ENCODE results near the gene CAMK2A. TPM values are rescaled to one million over a fixed set of nuclear protein-coding genes. Genes with fewer than 3 reads are reported as not detected.

The CAMK2A gene
- total and polyA plus RNA-seq, 4 donors, result 0.31 to 2.7 (median 1.0) TPM

- no peak for ATAC-seq (ENCODE audit: insufficient read depth, low FRiP score)
- no peak for DNase-seq
- H3K27me3 ChIP-seq (ENCODE audit: control insufficient read depth in 3 of 3, insufficient read depth in 3 of 3, low read length in 2 of 3), result no peaks in the 10 kb centered on the region
- H3K4me1 ChIP-seq (ENCODE audit: control insufficient read depth in 5 of 5, insufficient read depth in 5 of 5, low read length in 5 of 5), result peaks cover 0 to 55% (median 17%) of the 10 kb centered on the region in 5 donors
- no peak overlapping the region for H3K4me3 ChIP-seq
- H3K27ac ChIP-seq (ENCODE audit: low read depth in 1 of 2, low read length in 1 of 2), result no peak overlapping the region
- TF ChIP-seq CTCF (IDR thresholded peaks at IDR 0.05; ENCODE audit: control extremely low read depth, extremely low read depth), result no peak
- H3K9ac ChIP-seq (ENCODE audit: insufficient read depth in 1 of 2, low read length in 2 of 2), result no peak overlapping the region
- 83 to 96% methylated on average over 4 of the region's 4 CpGs for WGBS, 2 donors
- peaks cover 0 to 3% (median 0%) of the 10 kb centered on the region in 4 donors for H3K9me3 ChIP-seq (ENCODE audit: control insufficient read depth in 4 of 4, insufficient read depth in 3 of 4, low read length in 3 of 4)
- no peaks in the 10 kb centered on the region for H3K36me3 ChIP-seq (ENCODE audit: control insufficient read depth in 4 of 4, insufficient read depth in 4 of 4, low read length in 4 of 4)
Observed at GRCh38 chr5:150325426-150325825, 35.9 kb upstream of the CAMK2A start.

- DNase-seq (no peak), ATAC-seq (ENCODE audit: insufficient read depth, low FRiP score) (no peak)
- Histone ChIP-seq H3K9ac (ENCODE audit: insufficient read depth in 1 of 2, low read length in 2 of 2) (no peak overlapping the region), H3K4me1 (ENCODE audit: control insufficient read depth in 5 of 5, insufficient read depth in 5 of 5, low read length in 5 of 5) (peaks cover 0 to 56% (median 17%) of the 10 kb centered on the region in 5 donors), H3K36me3 (ENCODE audit: control insufficient read depth in 4 of 4, insufficient read depth in 4 of 4, low read length in 4 of 4) (no peaks in the 10 kb centered on the region), H3K27me3 (ENCODE audit: control insufficient read depth in 3 of 3, insufficient read depth in 3 of 3, low read length in 2 of 3) (no peaks in the 10 kb centered on the region), H3K27ac (ENCODE audit: low read depth in 1 of 2, low read length in 1 of 2) (no peak overlapping the region), H3K9me3 (ENCODE audit: control insufficient read depth in 4 of 4, insufficient read depth in 3 of 4, low read length in 3 of 4) (peaks cover 0 to 3% (median 0%) of the 10 kb centered on the region in 4 donors), H3K4me3 (no peak overlapping the region)
- TF ChIP-seq CTCF (IDR thresholded peaks at IDR 0.05; ENCODE audit: control extremely low read depth, extremely low read depth), result no peak
- WGBS, 2 donors, result 77 to 87% methylated on average over 8 of the region's 8 CpGs
Observed at GRCh38 chr5:150323819-150324218, 34.2 kb upstream of the CAMK2A start.

GRCh38 chr5:150323092-150323491 lies 33.5 kb upstream of the CAMK2A start:
- WGBS, 2 donors, result 58 to 82% methylated on average over 6 of the region's 6 CpGs
- H3K27me3 ChIP-seq (ENCODE audit: control insufficient read depth in 3 of 3, insufficient read depth in 3 of 3, low read length in 2 of 3), result no peaks in the 10 kb centered on the region
- no peak overlapping the region for H3K27ac ChIP-seq (ENCODE audit: low read depth in 1 of 2, low read length in 1 of 2)
- H3K4me3 ChIP-seq, result no peak overlapping the region
- ATAC-seq (ENCODE audit: insufficient read depth, low FRiP score) (no peak), DNase-seq (peak; percentile 48 to 92 (median 91))
- H3K9ac ChIP-seq (ENCODE audit: insufficient read depth in 1 of 2, low read length in 2 of 2), result peak overlapping the region in 1 of 2 donors; percentile 5
- no peak for TF ChIP-seq CTCF (IDR thresholded peaks at IDR 0.05; ENCODE audit: control extremely low read depth, extremely low read depth)
- H3K4me1 ChIP-seq (ENCODE audit: control insufficient read depth in 5 of 5, insufficient read depth in 5 of 5, low read length in 5 of 5), result peaks cover 0 to 53% (median 19%) of the 10 kb centered on the region in 5 donors
- H3K36me3 ChIP-seq (ENCODE audit: control insufficient read depth in 4 of 4, insufficient read depth in 4 of 4, low read length in 4 of 4), result no peaks in the 10 kb centered on the region
- H3K9me3 ChIP-seq (ENCODE audit: control insufficient read depth in 4 of 4, insufficient read depth in 3 of 4, low read length in 3 of 4), result peaks cover 0 to 3% (median 0%) of the 10 kb centered on the region in 4 donors

DNA sequence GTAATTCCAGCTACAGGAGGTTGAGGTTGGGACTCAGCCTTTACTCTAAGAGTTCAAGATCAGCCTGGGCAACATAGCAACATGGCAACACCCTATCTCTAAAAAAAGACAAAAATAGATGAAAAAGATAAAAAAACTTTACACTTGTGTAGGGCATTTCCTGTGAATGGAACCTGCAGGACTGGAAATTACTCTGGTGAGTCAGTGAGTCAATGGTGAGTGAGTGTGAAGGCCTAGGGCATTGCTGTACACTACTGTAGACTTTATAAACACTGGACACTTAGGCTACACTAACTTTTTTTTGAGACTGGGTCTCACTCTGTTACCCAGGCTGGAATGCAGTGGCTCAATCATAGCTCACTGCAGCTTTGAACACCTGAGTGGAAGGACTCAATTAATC lies 32.6 kb upstream of the CAMK2A start:
- Histone ChIP-seq H3K4me1 (ENCODE audit: control insufficient read depth in 5 of 5, insufficient read depth in 5 of 5, low read length in 5 of 5) (peaks cover 0 to 44% (median 13%) of the 10 kb centered on the region in 5 donors), H3K9me3 (ENCODE audit: control insufficient read depth in 4 of 4, insufficient read depth in 3 of 4, low read length in 3 of 4) (peaks cover 0 to 3% (median 0%) of the 10 kb centered on the region in 4 donors), H3K4me3 (no peak overlapping the region), H3K36me3 (ENCODE audit: control insufficient read depth in 4 of 4, insufficient read depth in 4 of 4, low read length in 4 of 4) (no peaks in the 10 kb centered on the region), H3K27me3 (ENCODE audit: control insufficient read depth in 3 of 3, insufficient read depth in 3 of 3, low read length in 2 of 3) (no peaks in the 10 kb centered on the region), H3K27ac (ENCODE audit: low read depth in 1 of 2, low read length in 1 of 2) (no peak overlapping the region), H3K9ac (ENCODE audit: insufficient read depth in 1 of 2, low read length in 2 of 2) (no peak overlapping the region)
- DNase-seq, result no peak
- no peak for ATAC-seq (ENCODE audit: insufficient read depth, low FRiP score)
- no peak for TF ChIP-seq CTCF (IDR thresholded peaks at IDR 0.05; ENCODE audit: control extremely low read depth, extremely low read depth)
